EH (cell line): Measurements from ENCODE around the gene PNPLA7.
"Not testable (repeated sequence)": the region's sequence is repeated elsewhere in the genome, so short reads cannot be mapped to it uniquely, and the experiment has no call there.

Source experiments
- DNase-seq: peaks from one replicate; pipeline ENCODE4 v3.0.0-alpha.2; 2015; ENCODE audit warnings: low read depth

Gene PNPLA7

GRCh38 chr9:137540536-137540935 lies 9.7 kb downstream of the PNPLA7 start:
- no peak for DNase-seq

GRCh38 chr9:137538058-137538457 lies 12.1 kb downstream of the PNPLA7 start:
- DNase-seq: no peak

GRCh38 chr9:137536594-137537131 lies 13.5 kb downstream of the PNPLA7 start:
- DNase-seq: not testable (repeated sequence)

GRCh38 chr9:137535120-137535428 lies 15.1 kb downstream of the PNPLA7 start:
- DNase-seq: no peak

GRCh38 chr9:137534256-137535119 lies 15.7 kb downstream of the PNPLA7 start:
- DNase-seq: peak; percentile 74

GRCh38 chr9:137532891-137533468 lies 17.2 kb downstream of the PNPLA7 start:
- not testable (repeated sequence) for DNase-seq

GRCh38 chr9:137531099-137531765 lies 19.0 kb downstream of the PNPLA7 start:
- no peak for DNase-seq

GRCh38 chr9:137530331-137530730 lies 19.9 kb downstream of the PNPLA7 start:
- no peak for DNase-seq

- DNase-seq: no peak
Observed at GRCh38 chr9:137524981-137525317, 25.3 kb downstream of the PNPLA7 start.

- no peak for DNase-seq
Observed at GRCh38 chr9:137524161-137524980, 25.8 kb downstream of the PNPLA7 start.

GRCh38 chr9:137522746-137523455 lies 27.3 kb downstream of the PNPLA7 start:
- no peak for DNase-seq

GRCh38 chr9:137521405-137521985 lies 28.7 kb downstream of the PNPLA7 start:
- DNase-seq: no peak

GRCh38 chr9:137520614-137521404 lies 29.4 kb downstream of the PNPLA7 start:
- no peak for DNase-seq

GRCh38 chr9:137519553-137519952 lies 30.6 kb downstream of the PNPLA7 start:
- no peak for DNase-seq

GRCh38 chr9:137518661-137519459 lies 31.3 kb downstream of the PNPLA7 start:
- peak; percentile 15 for DNase-seq

GRCh38 chr9:137516144-137516917 lies 33.9 kb downstream of the PNPLA7 start:
- DNase-seq: no peak

GRCh38 chr9:137515338-137515724 lies 34.9 kb downstream of the PNPLA7 start:
- no peak for DNase-seq

GRCh38 chr9:137514691-137515337 lies 35.4 kb downstream of the PNPLA7 start:
- DNase-seq: no peak
